Measurements from ENCODE around the gene CT47C1. TPM values are rescaled to one million over a fixed set of nuclear protein-coding genes. Genes with fewer than 3 reads are reported as not detected.

CT47C1 gene
- total and polyA plus RNA-seq, 9 of the 15 experiments (the other 6 are each of a cell fraction or from before 2014, with no cell fraction given): not detected

DNA sequence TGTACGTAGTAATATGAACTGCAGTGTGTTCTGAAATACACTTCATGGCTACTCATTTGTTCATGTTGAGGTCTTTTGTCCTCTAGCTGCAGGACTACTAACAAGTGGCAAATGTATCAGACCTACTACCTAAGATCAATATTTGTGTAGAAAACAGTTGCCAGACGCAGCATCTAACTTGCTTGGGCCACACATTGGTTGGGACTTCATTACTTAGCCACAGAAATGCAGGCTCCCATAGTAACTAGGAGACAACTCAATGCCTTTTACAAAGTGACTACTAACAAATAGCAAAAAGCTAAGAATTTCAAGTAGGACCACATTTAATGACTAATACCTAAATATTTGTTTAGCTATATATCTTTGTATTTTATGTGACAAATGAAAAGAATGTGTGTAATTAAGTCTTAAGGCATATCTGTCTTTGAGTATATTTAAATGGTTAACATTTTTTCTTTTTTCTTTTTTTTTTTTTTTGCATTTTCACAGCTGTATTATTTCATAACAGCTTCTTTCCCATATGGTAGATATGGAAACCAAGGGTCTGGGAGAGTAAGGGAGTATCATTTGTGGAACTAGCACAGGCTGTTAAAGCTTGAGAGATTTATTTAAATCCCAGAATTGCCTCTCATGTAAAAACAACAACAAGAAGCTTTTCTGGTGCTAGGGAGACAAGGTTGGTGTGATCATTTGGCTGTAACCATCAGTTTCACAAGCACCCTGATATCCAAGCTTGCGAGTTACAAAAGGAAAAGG, 2.7 kb downstream of the CT47C1 start:
- no peaks in the 10 kb centered on the region for H3K9me1 ChIP-seq (ENCODE audit: control insufficient read depth, insufficient read depth, low read length)
- no peak for FAIRE-seq
- intact Hi-C loops (cut with micrococcal nuclease): no loop called here
- H3K4me1 ChIP-seq (replicated peaks in 1 of 2; ENCODE audit: control insufficient read depth in 2 of 2, insufficient read depth in 2 of 2, low read length in 2 of 2): peaks cover 0 to 8% of the 10 kb centered on the region in 2 experiments; a peak in 2 of 5 replicates
- H3K9me3 ChIP-seq (replicated peaks; ENCODE audit: control insufficient read depth, insufficient read depth, low read depth, low read length): no peaks in the 10 kb centered on the region
- no peak overlapping the region for H2AFZ ChIP-seq (ENCODE audit: low read depth, low read length)
- WGBS (ENCODE audit: insufficient coverage, low coverage, missing lambda C conversion rate): 2% methylated on average over 3 of the region's 3 CpGs
- no peak overlapping the region for H3K4me2 ChIP-seq (ENCODE audit: insufficient read depth, low read length)
- TF ChIP-seq CCNT2 (IDR thresholded peaks at IDR 0.05; ENCODE audit: borderline replicate concordance, extremely low read depth, insufficient read length, low read depth, low read length): no peak
- no peak for TF ChIP-seq ZNF197 (CRISPR knock-in tag; IDR thresholded peaks at IDR 0.05; ENCODE audit: low read depth)
- TF ChIP-seq, protein P1, sequence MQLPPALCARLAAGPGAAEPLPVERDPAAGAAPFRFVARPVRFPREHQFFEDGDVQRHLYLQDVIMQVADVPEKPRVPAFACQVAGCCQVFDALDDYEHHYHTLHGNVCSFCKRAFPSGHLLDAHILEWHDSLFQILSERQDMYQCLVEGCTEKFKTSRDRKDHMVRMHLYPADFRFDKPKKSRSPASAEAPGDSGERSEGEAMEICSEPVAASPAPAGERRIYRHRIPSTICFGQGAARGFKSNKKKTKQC (CRISPR knock-in tag; IDR thresholded peaks at IDR 0.05): no peak
- no peak for TF ChIP-seq KDM2B (CRISPR knock-in tag; IDR thresholded peaks at IDR 0.05)
- TF ChIP-seq SMARCB1 (IDR thresholded peaks at IDR 0.05; ENCODE audit: insufficient read length, low read depth): no peak
- TF ChIP-seq MCM2 (IDR thresholded peaks at IDR 0.05; ENCODE audit: low read depth): no peak
- no peak for TF ChIP-seq CEBPG (CRISPR knock-in tag; IDR thresholded peaks at IDR 0.05)
- no peak for TF ChIP-seq CEBPG (tag; conservative IDR thresholded peaks at IDR 0.05 in 1 of 2, IDR thresholded peaks at IDR 0.05 in 1 of 2)
- no peak for TF ChIP-seq CBX8 (IDR thresholded peaks at IDR 0.05; ENCODE audit: borderline replicate concordance, extremely low read depth, low read depth, low read length, poor library complexity, severe bottlenecking)
- no peak for TF ChIP-seq SREBF2 (CRISPR knock-in tag; IDR thresholded peaks at IDR 0.05)
- TF ChIP-seq CBFA2T2 (conservative IDR thresholded peaks at IDR 0.05): no peak
- TF ChIP-seq GABPB2 (CRISPR knock-in tag; conservative IDR thresholded peaks at IDR 0.05): no peak
- no peak for TF ChIP-seq YBX1 (IDR thresholded peaks at IDR 0.05)
- no peak for TF ChIP-seq C11orf30 (IDR thresholded peaks at IDR 0.05; ENCODE audit: low read depth)
- TF ChIP-seq ZNF217 (CRISPR knock-in tag; IDR thresholded peaks at IDR 0.05): no peak
- TF ChIP-seq DACH1 (IDR thresholded peaks at IDR 0.05; ENCODE audit: partially characterized antibody): no peak
- TF ChIP-seq CBX1 (IDR thresholded peaks at IDR 0.05; ENCODE audit: low read depth): no peak
- no peak for TF ChIP-seq NFE2L1 (tag; IDR thresholded peaks at IDR 0.05; ENCODE audit: borderline replicate concordance, low read depth)
- TF ChIP-seq MTA3 (IDR thresholded peaks at IDR 0.05; ENCODE audit: borderline replicate concordance): no peak
- TF ChIP-seq, protein P2, sequence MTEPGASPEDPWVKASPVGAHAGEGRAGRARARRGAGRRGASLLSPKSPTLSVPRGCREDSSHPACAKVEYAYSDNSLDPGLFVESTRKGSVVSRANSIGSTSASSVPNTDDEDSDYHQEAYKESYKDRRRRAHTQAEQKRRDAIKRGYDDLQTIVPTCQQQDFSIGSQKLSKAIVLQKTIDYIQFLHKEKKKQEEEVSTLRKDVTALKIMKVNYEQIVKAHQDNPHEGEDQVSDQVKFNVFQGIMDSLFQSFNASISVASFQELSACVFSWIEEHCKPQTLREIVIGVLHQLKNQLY (CRISPR knock-in tag; conservative IDR thresholded peaks at IDR 0.05): no peak
- no peak for DNase-seq (ENCODE audit: extremely low read depth in 1 of 4, low spot score in 3 of 4)
- ChIA-PET CTCF (ENCODE audit: low intra/inter-chr PET ratio) (no interaction called here), POLR2A (interaction anchor here (0.9 kb wide), 1 partner anchor 10 kb away, joined by 4 read pairs; no protein-coding TSS in a partner anchor)
- ATAC-seq: no peak
- no peak overlapping the region for H3K9ac ChIP-seq (ENCODE audit: insufficient read depth in 1 of 2, low read depth in 2 of 2, low read length in 2 of 2)
- no peaks in the 10 kb centered on the region for H3K79me2 ChIP-seq (ENCODE audit: control insufficient read depth, insufficient read depth, low read length)
- H3K36me3 ChIP-seq (ENCODE audit: control insufficient read depth, insufficient read depth, low read length): no peaks in the 10 kb centered on the region
- no peak overlapping the region for H3K4me3 ChIP-seq
- H4K20me1 ChIP-seq (replicated peaks; ENCODE audit: control insufficient read depth, insufficient read depth, low read length): no peaks in the 10 kb centered on the region
- BruUV-seq (replicated peaks): no TSS peak
- no peak overlapping the region for H3K27ac ChIP-seq (ENCODE audit: extremely low read depth, low read depth, low read length)
- peaks cover 5 to 44% of the 10 kb centered on the region in 2 experiments; a peak in 3 of 5 replicates for H3K27me3 ChIP-seq (ENCODE audit: control insufficient read depth in 2 of 2, insufficient read depth in 2 of 2, low read length in 2 of 2)
- in situ Hi-C loops (cut with MboI): no loop called here

All from K562 (cell line).